Activated effector memory CD4-positive, alpha-beta T cell treated with Interleukin-2 at 50 U/mL for 16 hours (primary cell): Measurements from ENCODE around the gene HSFX3.
"Not testable (repeated sequence)": the region's sequence is repeated elsewhere in the genome, so short reads cannot be mapped to it uniquely, and the experiment has no call there.

ENCODE experiments used
- DNase-seq: peaks from one replicate; pipeline ENCODE4 v3.0.0-alpha.2; 2020

Gene HSFX3, protein sequence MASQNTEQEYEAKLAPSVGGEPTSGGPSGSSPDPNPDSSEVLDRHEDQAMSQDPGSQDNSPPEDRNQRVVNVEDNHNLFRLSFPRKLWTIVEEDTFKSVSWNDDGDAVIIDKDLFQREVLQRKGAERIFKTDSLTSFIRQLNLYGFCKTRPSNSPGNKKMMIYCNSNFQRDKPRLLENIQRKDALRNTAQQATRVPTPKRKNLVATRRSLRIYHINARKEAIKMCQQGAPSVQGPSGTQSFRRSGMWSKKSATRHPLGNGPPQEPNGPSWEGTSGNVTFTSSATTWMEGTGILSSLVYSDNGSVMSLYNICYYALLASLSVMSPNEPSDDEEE

DNA sequence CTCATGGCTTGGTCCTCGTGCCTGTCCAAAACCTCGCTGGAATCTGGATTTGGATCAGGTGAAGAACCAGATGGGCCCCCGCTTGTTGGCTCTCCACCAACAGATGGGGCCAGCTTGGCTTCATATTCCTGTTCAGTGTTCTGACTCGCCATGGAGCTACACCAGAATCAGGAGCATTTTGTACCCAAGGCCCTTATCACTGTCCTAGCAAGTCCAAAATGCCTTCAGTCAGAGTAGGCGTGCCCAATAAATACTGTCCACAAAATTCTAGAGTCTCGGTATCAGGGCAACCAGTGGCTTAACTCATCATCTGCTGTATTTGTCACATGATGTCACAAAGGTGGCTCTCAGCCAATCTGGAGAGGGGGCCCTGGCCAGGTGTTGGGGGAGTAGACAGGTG lies at the start of gene HSFX3:
Gene HSFX3, minus strand, starts transcription at position 224 of the 400 bp plus-strand sequence. Its CDS starts 72 bp downstream, at position 152.
- DNase-seq, result not testable (repeated sequence)

DNA sequence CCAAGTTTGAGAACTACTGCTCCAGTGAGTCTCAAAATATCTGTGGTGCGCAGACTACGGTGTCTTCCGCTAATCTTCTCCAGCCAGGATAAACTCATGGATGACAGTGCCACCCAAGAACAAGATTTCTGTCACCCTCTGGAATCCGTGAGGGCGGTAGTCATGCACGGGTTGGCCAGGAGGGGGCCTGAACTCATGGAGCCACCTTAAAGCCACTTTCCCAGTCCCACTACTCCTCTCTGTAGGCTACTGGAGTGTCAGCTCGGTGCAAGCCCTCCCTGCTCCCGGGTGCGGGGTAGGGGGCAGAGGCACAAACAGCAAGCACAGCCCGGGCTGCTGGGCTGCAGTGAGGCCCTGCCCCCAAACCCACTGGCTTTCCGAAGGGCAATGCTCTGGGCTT lies 48.9 kb upstream of the HSFX3 start:
- not testable (repeated sequence) for DNase-seq

DNA sequence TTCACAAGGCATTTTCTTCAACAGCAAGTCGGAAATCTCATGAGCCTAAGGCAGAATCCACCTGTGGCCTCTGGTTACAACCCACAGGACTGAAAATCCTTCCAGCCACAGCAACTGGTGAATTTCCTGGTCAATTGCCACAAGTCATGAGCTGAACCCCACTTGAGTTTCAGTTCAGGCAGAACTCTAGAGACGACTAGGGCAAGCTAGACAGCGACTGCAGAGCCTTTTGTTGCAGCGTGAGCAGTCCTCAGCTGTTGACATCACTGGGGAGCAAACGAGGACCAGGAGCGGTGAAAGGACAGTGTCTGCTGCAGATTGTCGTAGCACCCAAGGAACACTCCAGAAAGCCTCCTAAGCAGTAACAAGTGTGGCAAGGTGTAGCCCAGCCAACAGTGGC lies 46.2 kb upstream of the HSFX3 start:
- DNase-seq, result not testable (repeated sequence)

DNA sequence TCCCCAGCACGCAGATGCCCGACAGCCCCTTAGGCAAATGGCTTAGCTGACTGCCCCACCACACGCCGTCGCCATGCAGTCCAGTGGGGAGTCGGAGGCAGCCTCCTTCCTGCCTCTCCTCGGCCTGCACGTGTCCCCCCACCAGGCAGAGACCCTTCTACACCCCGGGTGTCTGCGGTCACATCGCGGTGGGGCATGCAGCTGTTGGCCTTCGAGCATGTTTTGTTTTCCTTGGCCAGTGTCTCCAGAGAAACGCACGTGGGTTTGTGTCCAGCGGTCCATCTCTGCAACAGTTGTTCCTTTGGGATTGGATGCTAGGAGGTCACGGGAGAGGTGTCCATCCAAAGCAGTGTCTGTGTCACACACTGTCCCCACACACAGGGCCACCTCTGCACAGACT lies 45.5 kb upstream of the HSFX3 start, which contains the start of gene HSFX2:
Gene HSFX2, minus strand, starts transcription at position 101 of the 400 bp plus-strand sequence. CDS start 614 bp downstream, outside the sequence.
- DNase-seq, result not testable (repeated sequence)

DNA sequence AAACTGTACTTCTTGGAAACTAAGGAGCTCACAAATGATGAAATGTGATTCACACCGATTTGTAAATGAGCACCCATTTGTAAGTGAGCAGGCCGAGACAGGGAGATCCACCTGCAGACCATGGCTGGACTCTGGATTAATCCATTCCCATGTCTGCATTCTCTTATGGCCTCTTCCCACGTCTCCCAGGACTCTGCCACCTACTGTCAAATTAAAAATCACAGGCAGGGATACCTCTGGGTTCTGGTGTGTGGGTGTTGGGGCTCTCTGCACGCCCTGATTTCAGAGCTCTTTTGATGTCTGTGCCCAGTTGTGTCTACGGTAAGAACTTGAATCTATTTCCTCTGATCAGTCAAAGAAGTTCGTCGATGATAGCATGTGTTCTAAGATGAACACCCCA lies 41.3 kb upstream of the HSFX3 start:
- not testable (repeated sequence) for DNase-seq

DNA sequence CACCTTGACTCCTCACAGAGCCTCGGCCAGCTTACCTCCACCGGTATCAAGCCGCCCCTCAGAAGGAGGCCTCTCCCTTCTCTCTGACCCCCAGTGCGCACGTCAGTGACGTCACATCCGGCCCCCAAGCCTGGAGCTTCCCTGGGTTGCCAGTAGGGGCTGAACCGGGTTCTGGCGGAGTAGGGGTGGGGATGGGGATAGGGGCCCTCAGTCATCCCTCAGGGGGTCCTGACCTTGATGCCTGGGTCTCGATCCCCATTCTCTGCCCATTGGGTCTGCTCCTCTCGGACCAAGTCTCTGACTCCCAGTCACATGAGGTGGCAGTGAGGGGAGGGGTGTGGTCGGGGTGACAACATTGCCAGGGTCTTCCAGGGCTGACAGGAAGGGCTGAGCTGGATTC lies 37.6 kb upstream of the HSFX3 start, which contains the start of gene MAGEA9B:
Gene MAGEA9B, minus strand, starts transcription at position 101 of the 400 bp plus-strand sequence. CDS start 4,280 bp downstream, outside the sequence.
- not testable (repeated sequence) for DNase-seq

DNA sequence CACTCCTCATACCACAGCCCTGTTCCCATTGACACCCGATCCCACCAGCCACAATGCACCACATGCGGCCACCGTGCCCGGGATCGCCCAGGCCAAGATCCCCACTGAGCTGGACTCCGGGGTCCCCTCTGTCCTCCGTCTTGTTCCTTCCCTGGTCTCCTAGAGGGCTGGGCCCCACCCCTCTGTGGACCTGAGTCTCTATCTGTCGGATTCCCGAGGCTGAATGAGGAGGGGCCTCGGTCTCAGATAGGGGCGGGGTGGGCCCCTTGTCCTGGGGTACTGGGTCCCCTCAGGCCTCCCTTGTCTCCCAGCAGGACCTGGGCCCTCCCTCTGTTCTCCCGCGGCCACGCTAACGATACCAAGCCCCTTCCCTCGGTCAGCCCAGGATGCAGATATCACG lies 35.9 kb upstream of the HSFX3 start:
- DNase-seq, result not testable (repeated sequence)

DNA sequence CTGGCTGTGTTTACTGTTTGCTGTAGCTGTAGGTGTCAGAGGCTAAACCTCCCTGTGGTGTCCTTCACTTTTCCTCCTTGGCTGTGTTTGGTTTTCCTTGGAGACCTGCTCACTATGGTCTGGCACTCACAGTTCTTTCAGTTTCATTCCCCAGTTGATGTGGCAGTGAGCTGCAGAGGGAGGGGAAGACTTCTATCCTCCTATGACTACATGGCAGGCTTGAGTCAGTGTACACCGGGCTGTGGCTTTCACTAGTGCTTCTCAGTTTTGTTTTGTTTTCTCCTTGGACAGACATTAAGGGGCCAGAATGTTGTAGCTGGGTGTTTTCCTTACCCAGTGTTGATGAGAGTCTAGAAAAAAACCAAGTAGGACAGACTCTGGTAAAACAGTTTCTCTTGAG lies 23.7 kb upstream of the HSFX3 start:
- not testable (repeated sequence) for DNase-seq

DNA sequence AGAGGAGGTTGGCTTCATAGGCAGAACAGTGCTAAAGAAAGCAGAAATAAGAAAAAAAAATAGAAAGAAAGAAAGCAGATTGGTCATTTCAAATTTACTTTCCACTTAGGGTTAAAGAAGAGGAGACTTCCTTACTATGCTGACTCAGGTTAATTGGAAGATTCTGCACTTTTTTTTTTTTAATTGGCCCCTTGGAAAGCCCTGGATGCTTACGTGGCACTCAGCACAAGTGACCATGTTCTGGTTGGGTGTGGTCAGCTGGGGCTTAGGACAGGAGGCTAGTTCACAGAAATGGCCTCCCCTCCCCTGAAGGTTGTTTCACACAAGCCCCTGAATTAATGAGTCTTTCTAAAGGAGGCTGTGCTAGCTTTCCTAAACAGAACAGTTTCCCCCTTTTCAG lies 23.0 kb upstream of the HSFX3 start:
- no peak for DNase-seq

DNA sequence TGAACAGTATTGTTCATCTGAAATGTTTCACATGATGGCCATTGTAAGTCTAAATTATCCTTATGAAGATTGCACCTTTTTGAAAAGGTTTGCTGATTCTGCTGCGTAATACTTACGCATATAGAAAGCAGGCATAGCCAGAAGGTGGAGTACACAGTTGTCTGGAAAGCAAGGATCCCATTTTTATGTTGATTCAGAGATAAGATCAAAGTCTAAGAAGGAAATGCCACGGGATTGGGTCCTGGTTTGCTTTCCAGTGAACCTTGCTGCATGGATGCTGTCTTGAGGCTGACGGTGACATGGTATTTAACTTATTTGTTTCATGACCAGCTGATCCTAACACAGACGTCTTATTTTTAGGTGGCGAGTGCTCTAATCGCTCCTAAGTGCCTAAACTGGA lies 22.0 kb upstream of the HSFX3 start:
- DNase-seq, result no peak

DNA sequence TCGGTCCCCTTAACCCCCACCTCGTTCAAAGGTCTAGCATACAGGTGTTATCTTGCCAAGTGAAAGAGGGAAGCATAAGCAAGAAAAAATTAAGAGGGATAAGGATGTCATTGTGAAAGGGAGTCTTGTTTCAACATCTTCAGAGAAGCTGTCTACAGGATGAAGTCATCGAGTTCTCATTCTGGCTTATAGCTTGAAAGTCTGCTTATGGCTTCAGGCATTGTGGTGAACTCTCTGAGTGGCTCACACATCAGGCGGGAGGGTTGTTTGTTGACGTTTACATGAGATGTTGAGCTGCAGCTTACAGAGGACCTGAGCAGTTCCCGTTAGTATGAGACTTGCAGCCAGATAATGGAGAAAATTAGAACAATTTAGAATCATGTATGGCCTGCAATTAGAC lies 20.9 kb upstream of the HSFX3 start:
- no peak for DNase-seq

DNA sequence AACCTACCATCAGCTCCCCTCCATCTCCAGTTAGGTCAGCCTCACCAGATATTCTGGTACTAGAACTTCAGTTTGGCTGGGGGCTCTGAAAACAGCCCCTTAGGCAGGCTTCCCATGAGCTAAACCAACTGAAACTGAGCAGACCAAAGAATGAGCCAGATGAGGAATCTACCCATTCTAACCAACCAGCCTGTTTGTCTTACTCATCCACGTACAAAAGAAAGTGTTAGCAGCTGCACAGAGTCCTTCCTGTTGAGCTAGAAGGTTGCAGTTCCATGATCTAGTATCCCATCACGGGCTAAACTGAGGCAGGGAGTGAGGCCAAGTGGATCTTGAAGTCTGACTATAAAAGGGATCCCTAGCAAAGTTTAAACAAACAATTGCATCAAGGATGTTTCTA lies 20.0 kb upstream of the HSFX3 start:
- no peak for DNase-seq

DNA sequence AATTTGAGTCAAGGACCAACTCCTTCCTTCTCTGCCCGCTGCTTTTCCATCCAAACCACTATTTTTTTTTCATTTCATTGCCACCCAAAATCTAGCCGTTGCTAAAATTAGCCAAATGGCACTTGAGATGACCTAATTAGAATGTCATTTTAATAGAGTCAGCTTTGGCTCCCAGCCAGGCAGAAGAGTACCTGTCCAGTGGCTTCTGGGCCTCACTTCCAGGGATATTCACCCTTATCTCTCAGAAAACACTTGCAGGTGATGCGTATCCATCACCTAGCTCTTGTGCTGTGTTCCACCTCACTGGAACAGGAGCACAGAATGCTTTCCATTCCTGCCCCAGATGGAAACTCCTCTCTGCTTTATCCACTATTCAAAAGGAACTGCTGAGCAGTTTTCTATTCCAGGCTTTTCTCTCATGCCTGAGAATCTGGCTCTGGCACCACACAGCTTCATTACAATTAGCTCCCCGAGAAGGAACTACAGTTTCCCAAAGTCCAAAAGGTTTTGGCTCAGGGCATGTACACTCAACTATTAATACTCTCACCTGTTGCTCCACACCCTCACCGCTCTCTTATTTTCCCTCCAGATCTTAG lies 19.1 kb upstream of the HSFX3 start:
- DNase-seq, result no peak

DNA sequence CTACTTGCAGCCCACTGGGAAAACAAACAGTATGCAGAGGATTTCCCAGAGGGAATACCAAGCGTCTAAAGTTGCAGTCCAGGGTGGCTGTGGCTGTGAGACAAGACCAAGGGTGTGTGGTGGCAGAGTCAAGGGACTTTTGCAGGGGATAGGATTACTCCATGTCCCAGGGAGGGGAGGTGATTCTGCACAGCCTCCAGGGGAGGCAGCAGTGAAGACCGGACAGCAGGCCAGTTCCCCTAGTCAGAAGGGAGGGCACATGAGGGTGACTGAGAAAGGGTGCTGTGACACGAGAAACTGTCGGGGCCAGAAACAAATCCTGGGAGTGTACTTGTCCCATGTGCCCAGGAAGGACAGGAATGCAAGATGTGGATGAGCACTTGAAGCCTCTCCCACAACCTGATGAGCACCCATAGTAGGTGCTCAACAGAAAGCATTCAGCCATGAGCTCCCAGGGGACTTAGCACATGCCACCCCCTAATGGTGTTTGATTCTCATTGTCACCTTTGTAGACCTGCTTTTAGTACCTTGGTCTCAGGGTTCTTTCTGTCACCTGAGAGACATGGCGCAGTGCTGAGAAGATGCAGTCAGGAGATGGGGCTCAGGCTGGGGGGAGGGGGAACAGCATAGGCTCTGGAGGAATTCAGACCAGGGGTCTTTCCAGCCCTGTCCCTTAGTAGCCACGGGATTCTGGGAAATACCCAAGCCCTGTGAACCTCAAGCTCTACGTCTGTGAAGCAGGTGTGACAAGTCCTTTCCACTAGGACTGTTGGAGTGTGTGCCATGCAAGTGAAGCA lies 18.1 kb upstream of the HSFX3 start:
- no peak for DNase-seq

DNA sequence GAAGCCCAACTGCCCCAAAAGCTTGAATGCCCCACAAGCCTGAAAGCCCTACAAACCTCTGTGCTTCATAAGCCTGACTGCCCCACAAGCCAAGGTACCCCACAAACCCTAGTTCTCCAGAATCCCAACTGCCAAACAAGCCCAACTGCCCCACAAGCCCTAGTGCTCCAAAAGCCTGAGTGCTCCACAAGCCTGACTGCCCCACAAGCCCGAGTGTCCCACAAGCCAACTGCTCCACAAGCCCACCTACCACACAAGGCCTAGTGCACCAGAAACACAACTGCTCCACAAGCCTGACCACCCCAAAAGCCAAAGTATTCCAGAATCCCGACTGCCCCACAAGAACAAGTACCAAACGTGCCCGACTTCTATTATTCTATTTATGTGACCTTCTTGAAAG lies 13.6 kb upstream of the HSFX3 start:
- no peak for DNase-seq

DNA sequence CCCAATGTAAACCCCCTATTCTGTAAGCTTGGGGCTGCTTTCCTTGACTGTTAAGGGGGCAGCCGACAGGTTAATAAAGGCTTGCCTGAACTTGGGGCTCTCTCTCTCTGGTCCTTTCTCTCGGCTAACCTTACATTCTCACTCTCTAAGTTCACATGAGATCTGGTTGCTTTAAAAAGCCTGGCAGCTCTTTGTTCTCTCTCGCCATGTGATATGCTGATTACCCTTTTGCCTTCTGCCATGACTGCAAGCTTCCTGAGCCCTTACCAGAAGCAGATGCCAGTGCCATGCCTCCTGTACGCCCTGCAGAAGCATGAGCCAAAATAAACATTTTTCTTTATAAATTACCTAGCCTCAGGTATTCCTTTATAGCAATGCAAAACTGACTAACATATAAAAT lies 5.5 kb upstream of the HSFX3 start:
- DNase-seq, result not testable (repeated sequence)

DNA sequence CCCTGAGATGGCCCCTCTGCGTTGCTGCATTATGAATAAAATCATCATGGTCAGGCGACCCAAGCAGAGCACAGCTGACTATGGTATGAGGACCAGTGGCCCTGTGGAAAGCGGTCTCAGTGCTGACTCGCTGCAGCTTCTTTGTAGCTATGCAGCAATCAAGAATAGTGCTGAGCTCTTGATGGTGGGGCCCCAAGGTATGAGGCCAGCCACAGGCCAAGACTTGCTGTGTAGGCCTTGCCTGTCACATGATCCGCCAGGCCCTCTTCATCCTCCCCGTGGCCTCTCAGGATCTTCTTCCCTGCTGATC lies 2.2 kb upstream of the HSFX3 start:
- not testable (repeated sequence) for DNase-seq

DNA sequence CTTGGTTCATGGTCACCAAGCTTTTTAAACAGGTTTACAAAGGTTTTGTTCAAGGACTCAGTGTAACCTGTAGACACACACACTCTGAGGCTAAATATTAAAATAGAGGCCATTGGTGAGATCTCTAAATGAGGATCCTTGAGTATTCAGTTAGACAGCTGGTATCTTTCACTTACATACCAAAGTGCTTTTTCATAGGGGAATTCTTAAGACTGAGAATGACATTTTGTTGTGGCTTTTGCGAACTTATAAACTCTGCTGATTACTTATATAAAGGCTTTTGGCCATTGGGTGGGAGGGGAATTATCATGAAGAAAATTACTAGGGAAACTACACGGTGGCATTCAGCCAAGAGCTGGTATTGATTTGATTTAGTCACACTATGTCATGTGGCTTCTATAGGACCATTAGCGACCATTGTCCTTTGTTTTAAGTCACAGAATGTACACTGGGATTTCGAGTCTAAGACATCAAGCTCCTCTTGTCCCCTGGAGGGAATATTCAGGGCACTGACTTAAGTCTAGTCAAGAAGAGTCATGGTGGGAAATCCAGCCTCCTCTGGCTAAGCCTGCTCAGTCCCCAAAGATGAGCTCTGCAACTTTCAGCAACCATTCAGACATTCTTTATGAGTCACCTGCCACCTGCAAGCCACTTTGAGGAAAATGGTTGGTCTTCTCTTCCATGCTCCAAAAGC lies 1.7 kb upstream of the HSFX3 start:
- not testable (repeated sequence) for DNase-seq

DNA sequence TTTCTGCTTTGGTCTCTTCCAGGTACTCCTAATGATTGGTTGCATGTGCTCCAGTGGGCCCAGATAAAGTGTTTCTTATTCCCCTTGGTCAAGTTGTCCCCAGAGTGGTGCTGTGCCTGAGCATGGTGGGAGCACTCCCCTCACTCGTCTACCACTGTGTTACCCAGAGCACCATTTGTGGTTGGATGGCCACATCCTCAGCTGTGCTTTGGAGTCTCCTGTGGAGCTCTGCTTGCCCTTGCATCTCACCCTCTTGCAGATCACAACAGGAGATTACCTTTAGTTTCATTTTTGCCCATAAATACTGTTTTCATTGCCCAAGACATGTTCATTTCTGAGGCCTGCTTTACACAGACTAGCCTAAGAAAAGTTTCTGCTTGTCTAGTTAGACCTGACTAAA lies 730 bp upstream of the HSFX3 start:
- DNase-seq, result not testable (repeated sequence)

DNA sequence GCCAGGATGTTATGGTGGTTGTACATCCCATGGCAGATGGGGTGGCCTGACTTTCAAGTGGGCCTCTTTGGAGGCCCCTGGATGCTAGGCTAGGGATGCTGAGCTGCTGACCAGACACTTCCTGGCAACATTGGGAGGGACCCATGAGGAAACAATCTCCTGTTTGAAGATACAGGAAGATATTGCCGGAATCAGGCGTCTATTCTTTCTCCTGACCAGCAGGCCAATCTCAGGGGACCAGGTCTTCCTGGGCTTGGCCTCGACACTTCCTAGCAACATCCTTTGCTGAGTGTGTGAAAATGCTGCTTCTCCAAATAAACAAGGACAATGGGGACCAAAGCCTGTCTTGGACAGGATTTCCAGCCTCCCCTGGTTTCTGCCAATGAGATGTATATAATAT lies 1.9 kb downstream of the HSFX3 start:
- not testable (repeated sequence) for DNase-seq

DNA sequence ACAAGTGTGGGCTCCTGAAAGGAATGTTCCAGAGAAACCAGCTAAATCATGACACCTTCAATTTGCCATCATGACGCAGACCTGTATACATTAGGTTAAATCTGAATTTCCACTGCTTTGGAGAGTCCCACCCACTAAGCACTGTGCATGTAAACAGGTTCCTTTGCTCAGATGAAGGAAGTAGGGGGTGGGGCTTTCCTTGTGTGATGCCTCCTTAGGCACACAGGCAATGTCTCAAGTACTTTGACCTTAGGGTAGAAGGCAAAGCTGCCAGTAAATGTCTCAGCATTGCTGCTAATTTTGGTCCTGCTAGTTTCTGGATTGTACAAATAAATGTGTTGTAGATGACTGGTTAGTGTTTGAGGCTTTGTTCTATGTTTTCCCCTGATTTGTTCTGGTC lies 2.8 kb downstream of the HSFX3 start:
- DNase-seq, result not testable (repeated sequence)

DNA sequence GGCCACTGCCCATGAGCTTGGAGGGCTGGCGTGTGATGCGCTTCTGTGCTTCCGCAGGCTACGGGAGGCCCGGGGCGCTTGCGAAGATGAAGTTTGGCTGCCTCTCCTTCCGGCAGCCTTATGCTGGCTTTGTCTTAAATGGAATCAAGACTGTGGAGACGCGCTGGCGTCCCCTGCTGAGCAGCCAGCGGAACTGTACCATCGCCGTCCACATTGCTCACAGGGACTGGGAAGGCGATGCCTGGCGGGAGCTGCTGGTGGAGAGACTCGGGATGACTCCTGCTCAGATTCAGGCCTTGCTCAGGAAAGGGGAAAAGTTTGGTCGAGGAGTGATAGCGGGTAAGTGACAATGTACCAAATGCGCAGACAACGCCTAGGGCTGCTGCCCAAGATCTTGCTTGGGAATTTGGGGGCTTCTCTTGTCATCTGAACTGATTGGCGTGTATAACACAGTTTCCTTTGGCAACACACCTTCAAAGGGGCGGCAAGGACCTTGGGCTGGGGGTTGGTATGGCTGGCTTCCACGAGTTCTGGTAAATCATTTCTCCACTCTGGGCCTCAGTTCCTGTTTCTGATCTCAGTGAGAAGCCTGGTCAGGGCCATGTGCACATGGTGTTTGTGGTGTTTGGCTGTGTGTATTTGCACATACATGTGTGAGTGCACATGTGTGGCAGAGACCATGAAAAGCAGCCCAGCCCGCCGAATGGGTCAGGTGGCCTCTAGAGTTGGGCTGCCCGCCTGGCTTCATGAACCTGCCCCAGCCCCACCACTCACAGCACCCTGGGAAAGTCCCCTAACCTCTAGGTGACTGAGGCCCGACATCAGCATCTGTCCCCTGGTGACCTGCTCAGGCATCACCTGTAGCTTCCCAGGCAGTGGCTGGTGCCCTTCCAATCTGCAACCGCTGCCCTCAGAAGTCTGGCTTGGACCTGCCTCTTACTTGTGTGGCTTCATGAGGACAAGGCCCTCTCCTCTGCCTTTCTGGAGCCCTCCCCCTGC lies 3.9 kb downstream of the HSFX3 start:
- DNase-seq, result not testable (repeated sequence)
